NCI-H1930 (cell line): ENCODE results near the gene TMEM254.
"Not testable (repeated sequence)": the region's sequence is repeated elsewhere in the genome, so short reads cannot be mapped to it uniquely, and the experiment has no call there.

ENCODE experiments used
- DNase-seq, 2 experiments: peaks; one replicate each; lab custom pipeline; 2025; lab: John Stamatoyannopoulos, UW

TMEM254 gene, protein sequence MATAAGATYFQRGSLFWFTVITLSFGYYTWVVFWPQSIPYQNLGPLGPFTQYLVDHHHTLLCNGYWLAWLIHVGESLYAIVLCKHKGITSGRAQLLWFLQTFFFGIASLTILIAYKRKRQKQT

DNA sequence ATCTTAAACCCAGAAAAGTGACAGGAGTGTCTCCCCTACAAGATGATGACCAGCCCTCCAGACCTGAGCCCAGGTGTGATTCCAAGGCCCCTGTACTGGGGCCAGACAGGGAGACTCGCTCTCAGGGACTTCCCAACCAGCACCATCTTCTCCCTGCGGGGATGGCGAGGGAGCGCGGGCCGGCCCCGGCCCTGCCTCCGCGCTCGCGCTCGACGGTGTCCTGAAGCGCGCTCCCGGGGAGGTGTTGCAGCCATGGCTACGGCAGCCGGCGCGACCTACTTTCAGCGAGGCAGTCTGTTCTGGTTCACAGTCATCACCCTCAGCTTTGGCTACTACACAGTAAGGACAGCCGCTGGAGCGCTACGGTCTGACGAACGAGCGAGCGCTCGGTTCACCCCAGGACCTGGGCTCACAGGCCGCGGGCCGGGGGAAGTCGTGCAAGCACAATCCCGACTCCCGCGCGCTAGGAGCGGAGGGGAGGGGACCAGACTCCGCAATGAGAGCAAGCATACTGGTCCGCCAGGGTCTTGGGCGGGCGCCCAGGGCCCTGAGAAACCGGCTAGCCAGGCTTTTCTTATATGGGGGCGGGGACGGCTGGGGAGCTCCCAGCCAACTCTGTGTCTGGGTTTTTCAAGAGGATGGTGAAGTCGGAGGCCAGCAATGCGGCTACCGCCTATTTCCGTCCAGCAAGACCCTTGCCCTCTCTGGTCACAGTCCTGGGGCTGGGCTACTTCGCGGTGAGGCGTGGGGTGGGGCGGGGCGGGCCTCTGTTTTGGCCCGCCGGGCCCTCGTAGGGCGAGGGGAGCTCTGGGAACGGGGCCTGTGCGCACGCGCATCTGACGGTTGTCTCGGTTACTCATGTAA is at the start of gene TMEM254:
Gene TMEM254, plus strand, starts transcription at position 218 of the 864 bp plus-strand sequence. Its CDS starts 35 bp downstream, at position 253.
- peak; percentile 59 to 73 for DNase-seq

DNA sequence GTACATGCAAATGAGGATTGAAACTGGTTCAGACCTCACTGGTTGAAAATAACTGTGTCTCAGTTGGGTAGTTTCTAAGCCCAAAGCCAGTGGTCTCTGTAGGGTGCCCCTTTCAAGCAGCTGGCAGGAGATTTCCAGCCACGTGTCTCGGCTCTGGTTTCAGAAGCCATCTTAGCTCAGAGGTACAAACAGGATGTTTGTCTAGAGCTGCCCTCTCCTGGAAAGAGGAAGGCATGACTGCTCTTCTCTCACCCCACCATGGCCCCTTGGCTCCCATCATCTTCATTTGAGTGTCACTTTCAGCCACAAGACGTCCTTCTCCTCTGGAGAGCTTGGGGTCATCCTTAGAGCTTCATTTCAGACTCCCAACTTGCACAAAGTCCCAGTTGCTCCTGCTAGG is 49.3 kb upstream of the TMEM254 start:
- not testable (repeated sequence) for DNase-seq

DNA sequence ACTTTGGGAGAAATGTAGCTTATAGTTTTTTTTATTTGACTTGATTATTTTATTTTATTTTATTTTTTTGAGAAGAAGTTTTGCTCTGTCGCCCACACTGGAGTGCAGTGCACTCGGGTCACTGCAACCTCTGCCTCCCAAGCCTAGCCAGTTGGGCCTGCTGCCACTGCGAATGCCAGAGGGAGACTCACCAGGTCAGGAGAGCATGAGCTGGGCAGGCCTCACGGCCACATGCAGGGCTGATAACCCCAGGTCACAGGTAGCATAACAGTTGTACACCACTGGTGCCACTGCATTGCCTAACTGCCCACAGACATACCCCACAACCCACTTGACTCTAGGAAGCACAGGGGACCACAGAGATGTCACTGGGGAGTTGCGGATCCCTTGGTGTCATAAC is 48.6 kb upstream of the TMEM254 start:
- DNase-seq = not testable (repeated sequence)

DNA sequence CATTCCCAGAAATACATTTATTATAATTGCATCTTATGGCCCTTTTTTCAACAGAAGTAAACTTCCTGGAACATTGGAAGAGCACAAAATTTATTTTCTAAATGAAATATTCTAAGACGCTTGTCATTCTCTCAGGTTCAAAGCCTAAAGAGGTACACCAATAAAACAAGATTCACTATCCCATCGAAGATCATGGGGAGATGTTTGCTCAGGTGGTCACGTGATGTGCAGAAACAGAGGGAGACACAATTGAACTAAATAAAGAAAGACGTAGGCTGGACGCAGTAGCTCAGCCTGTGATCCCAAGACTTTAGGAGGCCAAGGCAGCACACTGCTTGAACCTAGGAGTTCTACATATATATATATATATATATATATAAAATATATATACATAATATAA is 46.0 kb upstream of the TMEM254 start:
- no peak for DNase-seq

DNA sequence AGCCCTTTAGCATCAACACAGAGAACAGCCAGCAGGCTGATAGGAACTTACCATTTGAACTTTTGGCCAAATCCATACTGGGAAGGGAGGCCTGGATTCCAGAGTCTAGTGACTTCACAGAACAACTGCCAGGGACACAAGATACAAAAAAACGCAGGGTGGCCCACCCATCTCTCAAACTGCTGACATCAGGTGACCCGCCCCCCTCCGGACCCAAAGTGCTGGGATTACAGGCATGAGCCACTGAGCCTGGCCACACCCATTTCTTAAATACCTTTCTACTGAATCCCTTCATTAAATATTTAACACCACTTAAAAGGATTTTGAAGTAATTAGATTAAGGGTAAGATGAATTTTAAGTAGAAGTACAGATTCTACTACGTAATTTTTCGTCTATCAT is 43.7 kb upstream of the TMEM254 start:
- DNase-seq = not testable (repeated sequence)

DNA sequence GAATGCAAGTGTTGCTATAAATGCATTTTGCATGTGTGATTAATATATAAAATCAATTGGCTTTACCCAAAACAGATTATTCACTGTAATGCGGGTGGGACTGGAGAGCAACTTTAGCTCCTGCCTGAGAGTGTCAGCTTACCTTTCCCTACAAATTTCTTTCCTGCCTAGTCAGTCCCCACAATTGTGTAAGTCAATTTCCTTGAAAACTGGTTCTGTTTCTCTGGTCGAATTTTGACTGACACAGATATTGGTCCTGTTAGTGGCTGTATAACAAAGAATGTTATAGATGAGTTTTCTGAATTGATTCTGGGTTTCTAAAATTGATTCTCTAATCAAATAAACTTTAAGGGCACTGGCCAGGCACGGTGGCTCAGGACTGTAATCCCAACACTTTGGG is 43.0 kb upstream of the TMEM254 start:
- not testable (repeated sequence) for DNase-seq

DNA sequence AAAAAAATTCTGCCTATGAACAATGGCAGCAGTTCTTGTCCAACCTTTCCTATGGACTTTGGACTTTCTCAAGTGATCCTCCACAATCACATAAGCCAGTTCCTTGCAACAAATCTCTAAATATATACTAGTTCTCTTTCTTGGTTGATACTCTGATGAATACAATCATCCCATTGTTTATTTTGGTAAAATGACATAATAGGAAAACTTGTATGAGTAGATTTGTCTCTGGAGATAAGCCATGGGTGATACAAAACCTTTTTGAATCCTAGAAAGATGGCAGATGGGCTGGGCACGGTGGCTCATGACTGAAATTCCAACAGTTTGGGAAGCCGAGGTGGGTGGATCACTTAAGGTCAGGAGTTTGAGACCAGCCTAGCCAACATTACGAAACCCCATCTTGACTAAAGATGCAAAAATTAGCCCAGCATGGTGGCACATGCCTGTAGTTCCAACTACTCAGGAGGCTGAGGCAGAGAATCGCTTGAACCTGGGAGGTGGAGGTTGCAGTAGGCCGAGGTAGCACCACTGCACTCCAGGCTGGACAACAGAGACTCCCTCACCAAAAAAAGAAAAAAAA is 41.5 kb upstream of the TMEM254 start:
- not testable (repeated sequence) for DNase-seq

DNA sequence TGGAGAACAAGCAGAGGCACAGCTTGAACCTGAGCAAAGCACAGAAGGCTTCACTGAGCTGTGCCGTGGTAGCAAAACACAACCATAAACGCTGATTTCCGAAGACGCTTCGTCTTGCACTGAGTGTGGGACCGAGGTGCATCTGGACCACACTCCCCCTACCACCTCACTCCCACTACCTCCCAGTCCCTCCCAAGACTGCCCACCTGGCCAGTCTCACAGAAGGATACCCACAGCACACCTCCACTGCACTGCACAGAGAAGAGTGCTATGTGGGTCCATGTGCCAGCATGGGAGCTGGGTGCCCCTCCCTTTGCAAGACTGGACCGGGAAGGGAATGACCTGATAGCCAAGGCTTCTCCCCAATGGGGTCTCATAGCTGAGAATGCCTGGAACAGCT is 40.2 kb upstream of the TMEM254 start:
- not testable (repeated sequence) for DNase-seq

DNA sequence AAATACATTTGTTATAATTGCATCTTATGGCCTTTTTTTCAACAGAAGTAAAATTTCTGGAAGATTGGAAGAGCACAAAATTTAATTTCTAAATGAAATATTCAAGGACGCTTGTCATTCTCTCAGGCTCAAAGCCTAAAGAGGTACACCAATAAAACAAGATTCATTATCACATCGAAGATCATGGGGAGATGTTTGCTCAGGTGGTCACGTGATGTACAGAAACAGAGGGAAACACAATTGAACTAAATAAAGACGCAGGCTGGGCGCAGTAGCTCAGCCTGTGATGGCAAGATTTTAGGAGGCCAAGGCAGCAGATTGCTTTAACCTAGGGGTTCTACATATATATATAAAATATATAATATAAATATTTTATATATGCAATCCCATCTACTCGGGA is 37.3 kb upstream of the TMEM254 start:
- DNase-seq = no peak

DNA sequence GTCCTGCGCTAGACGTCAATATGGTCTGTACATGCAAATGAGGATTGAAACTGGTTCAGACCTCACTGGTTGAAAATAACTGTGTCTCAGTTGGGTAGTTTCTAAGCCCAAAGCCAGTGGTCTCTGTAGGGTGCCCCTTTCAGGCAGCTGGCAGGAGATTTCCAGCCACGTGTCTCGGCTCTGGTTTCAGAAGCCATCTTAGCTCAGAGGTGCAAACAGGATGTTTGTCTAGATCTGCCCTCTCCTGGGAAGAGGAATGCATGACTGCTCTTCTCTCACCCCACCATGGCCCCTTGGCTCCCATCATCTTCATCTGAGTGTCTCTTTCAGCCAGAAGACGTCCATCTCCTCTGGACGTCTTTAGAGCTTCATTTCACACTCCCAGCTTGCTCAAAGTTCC is 33.5 kb upstream of the TMEM254 start:
- not testable (repeated sequence) for DNase-seq

DNA sequence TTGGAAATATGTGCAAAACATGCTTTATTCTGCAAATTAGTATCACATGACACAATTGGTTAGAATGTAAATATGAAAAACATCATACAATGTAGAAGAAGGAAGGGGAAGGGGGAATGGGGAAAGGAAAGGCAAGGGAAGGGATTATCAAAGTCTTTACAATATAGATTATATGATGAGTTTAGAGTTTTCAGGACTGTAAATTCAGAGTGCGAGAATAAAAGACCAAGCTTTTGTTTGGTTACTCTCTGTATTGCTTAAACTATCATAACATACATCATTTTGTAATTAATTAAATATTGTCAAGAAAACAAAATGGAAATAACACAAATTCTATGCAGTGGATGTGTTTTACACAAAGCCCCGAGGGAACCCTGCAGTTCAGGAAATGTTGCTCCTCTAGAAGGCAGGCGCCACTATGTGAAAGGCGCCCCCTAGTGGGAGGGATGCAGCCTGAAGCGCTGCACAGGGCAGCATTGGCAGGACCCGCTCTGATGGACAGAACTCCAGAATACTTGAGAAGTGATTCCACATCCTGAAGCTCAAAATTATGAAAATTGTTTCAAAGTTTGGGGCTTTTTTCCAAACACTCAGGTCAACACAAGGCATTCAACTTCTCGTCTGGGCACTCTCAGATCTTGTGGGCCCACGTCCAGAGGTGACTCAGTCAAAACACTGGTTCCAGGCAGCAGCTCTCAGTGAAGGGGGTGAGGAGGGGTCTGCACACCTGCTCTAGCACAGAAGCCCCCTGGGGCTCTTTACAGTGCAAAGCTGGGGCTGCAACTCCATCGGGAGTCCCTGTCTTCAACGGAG is 31.6 kb upstream of the TMEM254 start:
- peak; percentile 17 to 56 for DNase-seq

DNA sequence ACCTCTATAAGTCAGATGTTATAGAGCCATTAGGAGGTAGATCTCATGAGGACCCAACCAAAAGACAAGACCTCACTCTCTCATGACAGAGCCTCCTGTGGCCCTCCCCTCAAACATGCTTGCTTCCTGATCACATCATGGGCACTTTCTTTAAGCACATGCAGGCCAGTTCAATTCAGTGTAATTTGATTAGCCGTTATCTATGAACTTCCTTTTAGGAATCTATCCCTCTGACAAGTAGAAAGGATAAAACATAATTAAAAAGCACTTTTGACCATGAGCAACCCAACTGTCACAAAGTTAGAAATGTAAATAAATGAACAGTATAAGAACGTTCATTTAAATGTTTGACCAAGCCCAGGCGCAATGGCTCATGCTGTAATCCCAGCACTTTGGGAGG is 27.7 kb upstream of the TMEM254 start:
- DNase-seq = no peak

DNA sequence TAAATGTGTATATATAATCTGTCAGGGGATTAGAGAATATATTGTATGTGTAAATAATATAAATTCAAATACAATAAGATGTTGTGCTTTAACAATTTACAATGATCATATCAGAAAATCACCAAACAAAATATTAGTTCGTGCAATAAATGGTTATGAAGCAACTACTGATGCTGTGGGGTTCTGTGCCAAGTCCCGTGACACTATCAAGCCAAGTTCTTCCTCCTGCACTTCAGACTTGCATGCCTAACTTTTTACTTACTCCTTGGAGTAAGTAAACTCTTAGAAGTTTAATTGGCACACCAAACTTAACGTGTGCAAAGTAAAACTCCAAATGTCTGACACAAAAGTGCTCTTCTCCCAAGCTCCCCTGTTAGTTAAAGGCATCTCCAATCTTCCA is 26.5 kb upstream of the TMEM254 start:
- no peak for DNase-seq

DNA sequence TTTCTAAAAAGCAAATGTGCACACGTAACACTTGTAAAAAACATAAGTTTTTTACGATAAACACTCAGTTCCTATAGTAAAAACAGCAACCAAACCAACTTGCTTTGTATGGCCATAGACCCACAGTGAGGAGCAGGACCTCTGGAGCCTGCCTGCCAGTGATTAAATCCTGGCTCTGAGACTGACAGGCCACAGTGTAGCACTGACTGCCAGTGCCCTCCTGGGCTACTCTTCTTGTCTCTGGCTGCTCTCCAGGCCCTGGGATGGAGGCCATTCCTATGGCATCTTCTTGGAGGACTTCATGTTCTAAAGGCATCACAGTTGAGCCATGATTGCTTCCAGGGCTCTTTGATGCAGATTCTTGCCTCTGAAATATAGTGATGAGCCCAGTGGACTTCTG is 22.7 kb upstream of the TMEM254 start:
- no peak for DNase-seq

DNA sequence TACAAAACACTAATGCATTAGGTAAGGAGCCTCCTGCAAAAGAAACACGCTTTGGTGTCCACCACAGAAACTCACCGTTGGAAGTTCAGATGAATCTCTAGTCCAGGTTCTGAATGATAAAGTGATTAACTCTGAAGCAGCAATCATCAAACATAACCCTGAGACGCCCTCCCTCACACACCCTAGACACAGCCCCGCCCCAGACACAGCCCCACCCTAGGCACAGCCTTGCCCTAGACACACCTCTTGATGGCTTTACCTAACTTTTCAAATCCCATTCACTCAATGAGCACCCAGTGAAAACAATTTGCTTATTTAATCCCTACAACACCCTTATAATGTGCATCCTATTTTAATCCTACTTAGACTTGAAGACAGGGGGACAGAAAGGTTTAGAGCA is 21.3 kb upstream of the TMEM254 start:
- no peak for DNase-seq

DNA sequence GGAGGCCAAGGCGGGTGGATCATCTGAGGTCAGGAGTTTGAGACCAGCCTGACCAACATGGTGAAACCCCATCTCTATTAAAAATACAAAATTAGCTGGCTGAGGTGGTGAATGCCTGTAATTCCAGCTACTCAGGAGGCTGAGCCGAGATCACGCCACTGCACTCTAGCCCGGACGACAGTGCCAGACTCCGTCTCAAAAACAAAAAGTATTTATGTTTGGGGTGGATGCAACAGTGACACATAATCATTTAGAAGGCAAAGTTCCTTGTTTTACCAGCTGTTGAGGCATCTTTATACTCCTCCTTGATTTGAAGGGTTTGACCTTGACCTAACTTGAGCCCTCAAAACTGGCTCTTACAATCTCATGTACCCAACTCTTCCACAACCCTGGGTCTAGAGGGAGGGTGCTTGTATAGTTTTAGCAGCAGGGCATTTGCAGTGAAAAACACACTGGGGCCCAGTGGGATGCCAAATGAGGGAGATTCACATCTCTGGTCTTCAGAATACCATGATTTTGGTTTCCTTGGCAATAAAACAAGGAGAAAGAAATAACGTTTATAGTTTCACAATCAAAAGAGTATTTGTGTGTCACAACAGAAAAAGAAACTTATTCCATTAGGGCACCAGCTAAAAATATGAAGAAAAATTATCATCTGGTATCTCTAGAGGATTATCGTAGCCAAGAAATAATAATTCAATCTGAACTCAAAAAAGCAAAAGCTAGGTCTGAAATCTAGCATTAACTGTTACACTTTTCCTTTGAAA is 14.2 kb upstream of the TMEM254 start:
- DNase-seq = no peak

DNA sequence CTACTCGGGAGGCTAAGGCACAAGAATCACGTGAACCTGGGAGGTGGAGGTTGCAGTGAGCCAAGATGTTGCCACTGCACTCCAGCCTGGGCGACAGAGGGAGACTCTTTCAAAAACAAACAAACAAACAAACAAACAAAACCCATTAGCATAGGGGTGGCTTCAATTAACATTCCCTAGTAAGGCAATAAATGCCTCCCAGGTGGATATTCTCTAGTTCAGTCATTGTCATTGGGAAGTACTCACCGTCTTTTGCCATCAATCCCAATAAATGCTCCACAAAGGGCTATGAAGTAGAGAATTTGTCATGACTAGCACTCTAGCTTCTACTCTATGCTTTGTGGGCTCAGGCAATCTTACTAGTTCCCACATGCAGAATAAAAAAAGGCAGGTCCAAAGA is 11.7 kb upstream of the TMEM254 start:
- no peak for DNase-seq

DNA sequence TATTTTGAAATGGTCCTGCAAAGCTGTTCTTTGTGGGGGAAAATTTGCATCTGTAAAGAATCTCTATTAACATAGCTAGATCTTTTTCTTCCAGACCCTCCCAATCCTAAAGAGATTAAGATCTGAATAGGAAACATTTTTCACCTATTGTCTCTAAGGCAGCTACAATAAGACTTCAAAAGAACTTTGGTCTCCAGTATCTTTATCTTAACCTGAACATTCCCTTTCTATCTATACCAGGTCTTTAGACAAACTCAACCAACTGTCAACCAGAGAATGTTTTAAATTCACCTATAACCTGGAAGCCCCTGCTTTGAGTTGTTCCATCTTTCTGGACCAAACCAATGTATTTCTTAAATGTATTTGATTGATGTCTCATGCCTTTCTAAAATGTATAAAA is 10.6 kb upstream of the TMEM254 start:
- DNase-seq = not testable (repeated sequence)

DNA sequence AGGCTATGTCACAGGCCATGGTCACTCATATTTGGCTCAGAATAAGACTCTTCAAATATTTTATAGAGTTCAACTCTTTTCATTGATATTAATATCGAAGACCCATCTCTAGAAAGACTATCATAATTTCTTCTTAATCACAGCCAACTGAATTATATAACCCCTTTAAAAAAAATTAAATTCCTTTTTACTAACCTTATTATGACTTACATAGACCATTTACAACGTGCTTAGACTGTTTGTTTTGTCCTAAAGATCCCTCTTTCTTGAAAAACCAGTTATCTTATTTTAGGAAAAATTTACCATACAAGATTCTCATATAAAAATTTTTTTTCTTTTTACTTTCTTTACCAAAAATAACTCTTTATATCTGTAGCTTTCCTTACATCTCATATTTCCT is 10.2 kb upstream of the TMEM254 start:
- DNase-seq = no peak

DNA sequence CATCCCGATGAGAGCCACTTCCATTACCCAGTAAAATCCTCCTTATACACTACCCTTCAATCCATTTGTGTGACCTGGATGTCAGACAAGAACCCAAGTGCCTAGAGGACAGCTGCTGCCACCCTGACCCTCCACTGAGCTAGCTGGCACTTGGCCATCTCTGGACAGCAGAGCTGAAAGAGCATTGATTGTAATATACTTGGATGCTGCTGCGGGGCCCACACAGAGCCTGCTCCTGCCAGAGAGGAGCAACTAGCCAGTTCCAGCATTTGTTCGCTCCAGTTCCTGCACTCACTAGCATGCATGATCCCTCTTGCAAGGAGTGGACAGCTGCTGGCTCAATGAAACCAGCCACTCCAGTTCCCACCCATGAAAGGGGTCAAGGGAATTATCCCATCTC is 8.4 kb upstream of the TMEM254 start:
- DNase-seq = no peak

DNA sequence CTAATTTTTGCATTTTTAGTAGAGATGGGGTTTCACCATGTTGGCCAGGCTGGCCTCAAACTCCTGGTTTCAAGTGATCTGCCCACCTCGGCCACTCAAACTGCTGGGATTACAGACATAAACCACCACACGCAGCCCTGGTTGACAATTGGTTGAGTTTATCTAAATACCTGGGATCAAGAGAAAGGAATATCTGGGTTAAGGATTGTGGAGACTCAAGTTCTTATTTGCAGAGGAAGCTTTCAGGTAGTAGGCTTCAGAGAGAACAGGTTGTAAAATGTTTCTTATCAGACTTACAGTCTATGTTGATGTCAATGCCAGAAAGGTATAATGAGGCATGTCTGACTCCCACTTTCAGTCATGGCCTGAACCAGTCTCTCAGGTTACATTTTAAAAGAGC is 5.9 kb upstream of the TMEM254 start:
- no peak for DNase-seq

DNA sequence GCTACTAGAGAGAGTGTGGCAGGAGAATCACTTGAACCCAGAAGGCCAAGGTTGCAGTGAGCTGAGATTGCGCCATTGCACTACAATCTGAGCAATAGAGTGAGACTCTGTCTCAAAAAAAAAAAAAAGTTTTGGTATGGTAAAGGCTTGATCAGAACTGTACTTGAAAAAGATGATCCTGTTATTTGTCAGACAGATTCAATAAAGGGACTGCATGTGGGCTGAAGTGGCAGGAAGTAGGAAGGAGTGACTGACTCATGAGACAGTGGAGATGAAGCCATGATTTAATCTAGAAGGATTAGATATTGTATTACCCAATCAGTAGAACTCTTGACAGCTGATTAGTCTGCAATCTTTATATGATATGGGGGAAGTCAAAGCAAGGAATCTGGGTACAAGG is 2.7 kb upstream of the TMEM254 start:
- no peak for DNase-seq
